NCI-H146 treated with DMSO at 0.1 percent for 48 hours (cell line): ENCODE measurements around the gene SF3B1.
"Not testable (repeated sequence)": the region's sequence is repeated elsewhere in the genome, so short reads cannot be mapped to it uniquely, and the experiment has no call there.

Experiments used
- DNase-seq: peaks from one replicate; lab custom pipeline; 2025; ENCODE audit not compliant: unreplicated experiment; lab: John Stamatoyannopoulos, UW

The SF3B1 gene

DNA sequence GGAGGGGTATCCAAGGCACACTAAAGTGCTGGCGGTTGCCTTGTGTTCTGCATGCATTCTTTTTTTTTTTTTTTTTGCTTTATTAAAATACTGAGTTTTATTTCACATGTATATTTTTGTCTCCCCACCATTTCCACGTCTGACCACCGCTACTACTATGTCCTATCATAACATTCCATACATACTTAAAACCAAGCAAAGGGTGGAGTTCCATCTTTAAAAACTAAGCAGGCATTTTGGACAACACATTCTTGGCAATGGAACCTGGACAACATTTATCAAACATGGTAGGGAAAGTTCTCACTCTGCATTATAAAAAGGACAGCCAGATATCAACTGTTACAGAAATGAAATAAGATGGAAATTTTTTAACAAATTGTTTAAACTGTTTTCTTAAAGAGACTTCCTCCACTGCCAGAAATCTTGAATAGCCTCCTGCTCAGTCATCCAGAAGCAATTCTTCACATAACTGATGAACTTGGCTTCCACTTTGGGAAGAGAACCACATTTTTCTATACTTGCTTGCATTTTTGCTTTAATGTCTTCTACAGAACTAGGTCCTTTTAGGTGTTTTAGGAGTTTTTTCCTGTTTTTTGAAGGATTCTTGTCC, 55.4 kb downstream of the SF3B1 start:
- not testable (repeated sequence) for DNase-seq

- DNase-seq: peak; percentile 34
Observed at GRCh38 chr2:197378494-197379307, 56.1 kb downstream of the SF3B1 start.

GRCh38 chr2:197378086-197378485, 56.7 kb downstream of the SF3B1 start:
- no peak for DNase-seq

DNA sequence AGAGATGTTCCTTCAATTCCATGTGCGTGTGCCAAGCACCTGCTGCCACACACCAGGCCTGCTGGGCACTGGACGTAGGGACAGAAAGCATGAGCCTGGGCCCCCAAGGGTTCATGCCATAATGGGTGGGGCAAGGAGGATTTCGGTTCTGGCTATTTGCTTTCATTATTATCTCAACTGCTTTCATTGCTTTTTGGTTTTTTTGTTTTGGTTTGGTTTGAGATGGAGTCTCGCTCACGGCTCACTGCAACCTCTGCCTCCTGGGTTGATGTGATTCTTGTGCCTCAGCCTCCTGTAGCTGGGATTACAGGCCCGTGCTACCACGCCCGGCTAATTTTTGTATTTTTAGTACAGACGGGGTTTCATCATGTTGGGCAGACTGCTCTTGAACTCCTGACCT, 57.2 kb downstream of the SF3B1 start:
- DNase-seq: no peak

DNA sequence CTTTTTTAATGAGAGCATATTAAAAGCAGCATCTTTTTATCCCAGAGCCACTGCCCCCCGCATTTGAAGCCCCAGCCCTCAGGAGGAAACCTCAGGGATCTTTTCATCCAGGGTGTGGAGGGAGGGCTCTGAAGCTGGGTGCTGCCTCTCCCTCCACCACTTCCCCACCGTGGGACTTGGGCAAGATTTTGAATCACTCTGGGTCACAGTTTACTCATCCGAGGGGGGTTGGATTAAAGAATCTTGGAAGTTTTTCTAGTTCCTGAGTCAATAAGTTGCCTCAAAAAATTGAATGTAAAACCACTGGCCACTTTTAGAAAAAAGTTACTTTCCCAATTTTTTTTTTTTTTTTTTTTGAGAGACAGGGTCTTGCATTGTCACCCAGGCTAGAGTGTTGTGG, 62.2 kb downstream of the SF3B1 start:
- no peak for DNase-seq

- not testable (repeated sequence) for DNase-seq
Observed at GRCh38 chr2:197370664-197371063, 64.2 kb downstream of the SF3B1 start.

GRCh38 chr2:197369933-197370320, 64.9 kb downstream of the SF3B1 start:
- no peak for DNase-seq

GRCh38 chr2:197369228-197369932, 65.4 kb downstream of the SF3B1 start:
- DNase-seq: no peak

GRCh38 chr2:197368412-197368811, 66.4 kb downstream of the SF3B1 start:
- no peak for DNase-seq

DNA sequence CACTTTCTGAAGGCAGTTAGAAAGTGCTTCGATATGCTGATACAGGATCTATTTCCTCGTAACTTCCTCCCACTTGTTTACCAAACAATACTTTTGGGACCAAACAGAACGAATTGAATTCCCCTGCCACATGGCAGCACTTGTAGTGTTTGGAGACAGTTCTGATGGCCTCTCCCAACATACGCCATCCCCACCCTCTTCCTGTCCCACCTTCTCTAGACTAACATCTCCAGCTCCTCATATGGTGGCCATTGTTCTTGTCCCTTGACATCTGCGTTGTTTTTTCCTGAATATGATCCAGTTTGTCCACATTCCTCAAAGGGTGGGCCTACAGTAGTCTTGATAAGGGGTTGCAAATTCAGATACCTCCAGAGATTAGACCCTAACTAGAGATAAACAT, 70.8 kb downstream of the SF3B1 start:
- DNase-seq: no peak

DNA sequence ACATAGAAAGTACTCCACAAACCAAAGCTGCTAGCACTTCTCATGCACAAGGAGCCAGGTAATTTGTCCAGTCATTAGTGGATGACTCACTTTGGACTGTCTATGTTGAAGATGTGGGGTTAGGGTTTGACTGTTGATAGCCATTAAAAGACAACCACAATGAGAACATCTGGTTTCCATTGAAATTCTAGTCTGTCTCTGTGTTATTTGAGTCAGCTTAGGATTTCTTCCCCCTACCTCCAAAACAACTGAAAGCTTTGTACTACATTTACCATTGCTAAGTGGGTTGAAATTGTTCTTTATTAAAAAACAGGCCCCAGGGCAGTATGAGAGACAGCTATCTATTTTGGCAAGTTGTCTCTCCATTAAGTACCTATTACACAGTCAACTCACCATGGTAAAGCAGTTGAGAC, 74.1 kb downstream of the SF3B1 start:
- no peak for DNase-seq

- no peak for DNase-seq
Observed at GRCh38 chr2:197359859-197360258, 75.0 kb downstream of the SF3B1 start.

DNA sequence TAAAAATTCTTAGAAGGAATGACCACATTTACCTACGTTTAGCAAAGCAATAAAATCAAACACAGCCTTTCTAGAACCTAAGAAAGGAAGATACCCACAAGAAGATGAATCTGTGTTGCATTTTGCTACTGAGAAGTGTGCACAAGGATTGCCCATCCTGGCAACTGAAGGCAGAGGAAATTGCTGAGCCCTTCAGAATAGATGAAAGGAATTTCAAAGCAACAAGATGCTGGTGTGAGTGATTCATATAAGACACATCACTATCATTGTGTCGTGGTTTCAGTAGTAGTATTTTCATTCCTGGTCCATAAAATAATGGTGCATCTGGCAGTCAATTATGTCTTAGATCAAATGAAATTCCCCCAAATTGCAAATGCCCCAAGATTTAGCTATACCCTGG, 75.9 kb downstream of the SF3B1 start:
- no peak for DNase-seq

DNA sequence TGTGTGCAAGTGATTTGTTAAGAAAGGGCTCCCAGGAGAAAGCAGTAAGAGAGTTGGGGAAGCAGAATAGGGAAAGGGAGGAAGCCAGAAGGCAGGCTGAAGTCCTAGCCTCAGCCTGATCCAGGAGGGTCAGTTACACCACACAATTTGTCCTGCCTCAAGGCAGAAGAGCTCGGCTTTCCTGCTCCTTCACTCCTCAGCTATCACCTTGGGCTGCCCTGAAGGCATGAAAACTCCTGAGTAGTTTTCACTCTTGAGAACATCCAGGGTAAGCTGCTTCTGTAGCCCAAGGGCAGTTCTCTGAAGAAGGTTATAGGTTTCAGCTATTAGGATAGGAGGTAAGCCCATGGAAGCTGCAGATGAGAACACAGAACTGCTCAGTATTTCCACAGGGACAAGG, 76.8 kb downstream of the SF3B1 start:
- no peak for DNase-seq

DNA sequence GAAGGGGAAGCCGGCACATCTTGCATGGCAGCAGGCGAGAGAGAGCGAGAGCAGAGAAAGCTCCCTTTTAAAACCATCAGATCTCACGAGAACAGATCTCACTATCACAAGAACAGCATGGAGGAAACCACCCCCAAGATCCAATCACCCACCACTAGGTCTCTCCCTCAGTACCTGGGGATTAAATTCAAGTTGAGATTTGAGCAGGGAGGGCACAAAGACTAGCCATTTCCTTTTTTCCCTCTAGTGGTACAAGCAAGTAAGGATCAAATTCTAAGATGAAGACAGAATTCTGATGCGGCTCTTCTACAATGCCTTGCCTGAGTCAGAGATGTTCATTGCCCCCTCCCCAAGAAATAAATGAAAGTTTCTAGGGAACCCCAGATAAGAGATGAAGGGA, 78.7 kb downstream of the SF3B1 start:
- DNase-seq: no peak

GRCh38 chr2:197354169-197354558, 80.7 kb downstream of the SF3B1 start:
- DNase-seq: no peak

- DNase-seq: no peak
Observed at GRCh38 chr2:197353393-197354168, 81.2 kb downstream of the SF3B1 start.

- DNase-seq: no peak
Observed at GRCh38 chr2:197349699-197350098, 85.1 kb downstream of the SF3B1 start.

DNA sequence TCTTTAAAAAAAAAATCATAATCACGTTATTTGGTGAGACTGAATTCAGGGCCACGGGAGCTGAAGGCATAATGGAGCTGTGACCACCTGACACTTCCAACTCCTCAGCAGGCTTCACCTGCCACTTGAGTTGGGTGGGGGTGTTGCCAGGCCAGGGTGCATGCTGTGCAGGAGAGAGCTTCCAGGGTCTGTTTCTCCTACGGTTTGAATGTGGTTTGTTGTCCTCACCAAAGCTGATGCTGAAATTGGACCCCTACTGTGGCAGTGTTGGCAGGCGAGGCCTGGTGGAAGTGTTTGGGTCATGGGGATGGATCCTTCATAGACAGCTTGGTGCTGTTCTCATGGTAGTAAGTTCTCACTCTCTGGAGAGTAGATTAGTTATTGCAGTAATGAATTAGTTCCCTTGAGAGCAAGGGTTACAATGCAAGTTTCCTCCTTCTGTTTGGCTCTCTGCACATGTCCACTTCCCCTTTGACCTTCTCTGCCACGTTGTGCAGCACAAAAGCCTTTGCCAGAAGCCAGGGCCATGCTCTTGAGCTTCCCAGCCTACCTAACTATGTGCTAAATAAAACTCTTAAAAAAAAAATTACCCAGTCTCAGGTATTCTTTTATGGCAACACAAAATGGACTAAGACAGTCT, 86.0 kb downstream of the SF3B1 start:
- no peak for DNase-seq

DNA sequence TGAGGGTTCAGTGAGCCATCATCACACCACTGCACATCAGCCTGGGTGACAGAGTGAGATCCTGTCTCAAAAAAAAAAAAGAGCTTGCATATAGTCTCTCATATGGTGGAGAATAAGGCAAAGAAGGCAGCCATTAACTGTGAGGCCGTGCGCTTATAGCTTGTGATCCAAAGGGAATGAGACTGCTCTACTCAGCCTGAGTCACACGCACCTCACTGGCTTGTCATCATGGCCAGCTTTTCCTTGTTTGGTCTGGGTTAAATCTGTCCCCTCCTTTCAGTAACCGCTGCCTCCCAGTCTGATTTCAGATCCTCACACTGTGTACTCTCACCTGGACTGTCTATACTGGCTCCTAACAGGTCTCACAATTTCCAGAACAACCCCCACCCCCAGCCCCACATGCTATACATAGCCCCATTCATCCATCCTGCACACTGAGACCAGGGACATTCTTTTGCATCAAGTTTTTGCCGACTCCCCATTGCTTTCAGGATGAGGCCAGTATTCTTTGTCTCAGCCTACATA, 88.9 kb downstream of the SF3B1 start:
- no peak for DNase-seq

GRCh38 chr2:197343968-197344367, 90.9 kb downstream of the SF3B1 start:
- not testable (repeated sequence) for DNase-seq
